ENCODE results near the gene EEF1AKMT2. TPM values are rescaled to one million over a fixed set of nuclear protein-coding genes. Genes with fewer than 3 reads are reported as not detected.

The EEF1AKMT2 gene
- total and polyA plus RNA-seq, 2 donors (not counting 1 experiment from before 2014, with no cell fraction given), result 20.5 to 22.1 TPM

- Histone ChIP-seq H2AFZ (ENCODE audit: low read length) (no peak overlapping the region), H3K27me3 (ENCODE audit: control insufficient read depth, insufficient read depth, low read length) (no peaks in the 10 kb centered on the region), H3K36me3 (ENCODE audit: control insufficient read depth, insufficient read depth, low read length) (no peaks in the 10 kb centered on the region), H3K79me2 (ENCODE audit: control insufficient read depth, insufficient read depth, low read length) (peaks cover 2% of the 10 kb centered on the region), H3K4me1 (ENCODE audit: control insufficient read depth, extremely low read depth, insufficient read depth, low read length) (peaks cover 12% of the 10 kb centered on the region), H3K4me3 (replicated peaks in 1 of 4; ENCODE audit: control extremely low read depth in 1 of 4, insufficient read depth in 1 of 4, low read depth in 3 of 4, low read length in 4 of 4) (no peak overlapping the region), H3K4me2 (ENCODE audit: extremely low read depth, insufficient read depth, low read length) (no peak overlapping the region), H3K9ac (ENCODE audit: insufficient read depth, low read length) (no peak overlapping the region), H3K27ac (ENCODE audit: insufficient read depth, low read length) (no peak overlapping the region), H3K9me3 (ENCODE audit: control insufficient read depth, insufficient read depth, low read depth, low read length) (no peaks in the 10 kb centered on the region), H4K20me1 (ENCODE audit: control insufficient read depth, extremely low read depth, insufficient read depth, low read length) (no peaks in the 10 kb centered on the region)
- TF ChIP-seq, protein P1, sequence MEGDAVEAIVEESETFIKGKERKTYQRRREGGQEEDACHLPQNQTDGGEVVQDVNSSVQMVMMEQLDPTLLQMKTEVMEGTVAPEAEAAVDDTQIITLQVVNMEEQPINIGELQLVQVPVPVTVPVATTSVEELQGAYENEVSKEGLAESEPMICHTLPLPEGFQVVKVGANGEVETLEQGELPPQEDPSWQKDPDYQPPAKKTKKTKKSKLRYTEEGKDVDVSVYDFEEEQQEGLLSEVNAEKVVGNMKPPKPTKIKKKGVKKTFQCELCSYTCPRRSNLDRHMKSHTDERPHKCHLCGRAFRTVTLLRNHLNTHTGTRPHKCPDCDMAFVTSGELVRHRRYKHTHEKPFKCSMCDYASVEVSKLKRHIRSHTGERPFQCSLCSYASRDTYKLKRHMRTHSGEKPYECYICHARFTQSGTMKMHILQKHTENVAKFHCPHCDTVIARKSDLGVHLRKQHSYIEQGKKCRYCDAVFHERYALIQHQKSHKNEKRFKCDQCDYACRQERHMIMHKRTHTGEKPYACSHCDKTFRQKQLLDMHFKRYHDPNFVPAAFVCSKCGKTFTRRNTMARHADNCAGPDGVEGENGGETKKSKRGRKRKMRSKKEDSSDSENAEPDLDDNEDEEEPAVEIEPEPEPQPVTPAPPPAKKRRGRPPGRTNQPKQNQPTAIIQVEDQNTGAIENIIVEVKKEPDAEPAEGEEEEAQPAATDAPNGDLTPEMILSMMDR (conservative IDR thresholded peaks at IDR 0.05 in 1 of 2, IDR thresholded peaks at IDR 0.05 in 1 of 2; ENCODE audit: low read depth in 1 of 2, low read length in 2 of 2), result no peak
- TF ChIP-seq EZH2 (IDR thresholded peaks at IDR 0.05; ENCODE audit: low read length, missing control alignments), result no peak
- DNase-seq (ENCODE audit: low read depth in 2 of 2), result no peak
These were observed 60.1 kb downstream of the EEF1AKMT2 start for GRCh38 chr10:124731551-124731950.

DNA sequence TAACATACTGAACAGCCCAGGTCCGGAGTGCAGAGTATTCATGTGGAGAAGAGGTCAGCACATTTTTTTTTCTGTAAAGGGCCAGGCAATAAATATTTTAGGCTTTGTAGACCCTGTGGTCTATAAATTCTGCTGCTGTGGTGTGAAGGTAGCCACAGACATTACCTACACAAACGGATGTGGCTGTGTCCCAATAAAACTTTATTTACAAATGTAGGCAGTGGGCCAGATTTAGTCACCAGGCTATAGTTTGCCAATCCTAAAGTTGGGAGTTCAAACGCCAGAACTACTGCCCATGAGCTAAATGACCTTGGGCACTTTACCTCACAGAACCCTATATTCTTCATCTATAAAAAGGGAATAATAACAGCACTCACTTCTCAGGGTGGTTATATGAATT, 60.9 kb downstream of the EEF1AKMT2 start:
- no peak overlapping the region for H3K4me2 ChIP-seq (ENCODE audit: extremely low read depth, insufficient read depth, low read length)
- no peak overlapping the region for H3K4me3 ChIP-seq (replicated peaks in 1 of 4; ENCODE audit: control extremely low read depth in 1 of 4, insufficient read depth in 1 of 4, low read depth in 3 of 4, low read length in 4 of 4)
- H2AFZ ChIP-seq (ENCODE audit: low read length), result no peak overlapping the region
- no peaks in the 10 kb centered on the region for H3K9me3 ChIP-seq (ENCODE audit: control insufficient read depth, insufficient read depth, low read depth, low read length)
- DNase-seq (ENCODE audit: low read depth in 2 of 2), result no peak
- no peak overlapping the region for H3K9ac ChIP-seq (ENCODE audit: insufficient read depth, low read length)
- H3K4me1 ChIP-seq (ENCODE audit: control insufficient read depth, extremely low read depth, insufficient read depth, low read length), result peaks cover 10% of the 10 kb centered on the region
- peaks cover 2% of the 10 kb centered on the region for H3K79me2 ChIP-seq (ENCODE audit: control insufficient read depth, insufficient read depth, low read length)
- TF ChIP-seq, protein P1 (conservative IDR thresholded peaks at IDR 0.05 in 1 of 2, IDR thresholded peaks at IDR 0.05 in 1 of 2; ENCODE audit: low read depth in 1 of 2, low read length in 2 of 2), result no peak
- no peak for TF ChIP-seq EZH2 (IDR thresholded peaks at IDR 0.05; ENCODE audit: low read length, missing control alignments)
- no peaks in the 10 kb centered on the region for H4K20me1 ChIP-seq (ENCODE audit: control insufficient read depth, extremely low read depth, insufficient read depth, low read length)
- no peaks in the 10 kb centered on the region for H3K27me3 ChIP-seq (ENCODE audit: control insufficient read depth, insufficient read depth, low read length)
- no peaks in the 10 kb centered on the region for H3K36me3 ChIP-seq (ENCODE audit: control insufficient read depth, insufficient read depth, low read length)
- no peak overlapping the region for H3K27ac ChIP-seq (ENCODE audit: insufficient read depth, low read length)

GRCh38 chr10:124728830-124729661, 62.6 kb downstream of the EEF1AKMT2 start:
- no peak overlapping the region for H3K27ac ChIP-seq (ENCODE audit: insufficient read depth, low read length)
- H3K36me3 ChIP-seq (ENCODE audit: control insufficient read depth, insufficient read depth, low read length), result no peaks in the 10 kb centered on the region
- no peak for TF ChIP-seq EZH2 (IDR thresholded peaks at IDR 0.05; ENCODE audit: low read length, missing control alignments)
- TF ChIP-seq, protein P1 (conservative IDR thresholded peaks at IDR 0.05 in 1 of 2, IDR thresholded peaks at IDR 0.05 in 1 of 2; ENCODE audit: low read depth in 1 of 2, low read length in 2 of 2), result no peak
- H3K27me3 ChIP-seq (ENCODE audit: control insufficient read depth, insufficient read depth, low read length), result no peaks in the 10 kb centered on the region
- no peak for DNase-seq (ENCODE audit: low read depth in 2 of 2)
- peaks cover 2% of the 10 kb centered on the region for H3K79me2 ChIP-seq (ENCODE audit: control insufficient read depth, insufficient read depth, low read length)
- no peak overlapping the region for H3K4me3 ChIP-seq (replicated peaks in 1 of 4; ENCODE audit: control extremely low read depth in 1 of 4, insufficient read depth in 1 of 4, low read depth in 3 of 4, low read length in 4 of 4)
- H2AFZ ChIP-seq (ENCODE audit: low read length), result no peak overlapping the region
- no peak overlapping the region for H3K4me2 ChIP-seq (ENCODE audit: extremely low read depth, insufficient read depth, low read length)
- no peaks in the 10 kb centered on the region for H4K20me1 ChIP-seq (ENCODE audit: control insufficient read depth, extremely low read depth, insufficient read depth, low read length)
- H3K4me1 ChIP-seq (ENCODE audit: control insufficient read depth, extremely low read depth, insufficient read depth, low read length), result peaks cover 10% of the 10 kb centered on the region
- H3K9ac ChIP-seq (ENCODE audit: insufficient read depth, low read length), result no peak overlapping the region
- no peaks in the 10 kb centered on the region for H3K9me3 ChIP-seq (ENCODE audit: control insufficient read depth, insufficient read depth, low read depth, low read length)

All from fibroblast of lung (primary cell).